Small intestine (tissue), 7 donors: ENCODE measurements around the gene TPCN2. TPM values are rescaled to one million over a fixed set of nuclear protein-coding genes. Genes with fewer than 3 reads are reported as not detected.

ENCODE experiments used
- DNase-seq, 2 donors: peaks; one replicate each; pipeline versions ENCODE4 v3.0.0 to v3.0.0-alpha.2; 2013
- FAIRE-seq: peaks from 2 replicates; lab custom pipeline; 2012; peaks lifted over from hg19 to GRCh38; lab: Jason Lieb, UNC
- H3K27ac ChIP-seq, 3 donors: one replicate each; pipeline ENCODE4 v1.5.1; 2013; ENCODE audit warnings: low read length in 2 of 3, mild to moderate bottlenecking in 2 of 3, control low read depth in 1 of 3, inconsistent platforms in 1 of 3, low read depth in 1 of 3, moderate library complexity in 1 of 3
- H3K27me3 ChIP-seq, 3 donors: one replicate each; pipeline ENCODE4 v1.6.1; 2013; ENCODE audit warnings: low read length in 3 of 3, inconsistent platforms in 1 of 3; ENCODE audit not compliant: control insufficient read depth in 3 of 3, insufficient read depth in 3 of 3
- H3K36me3 ChIP-seq, 3 donors: one replicate each; pipeline ENCODE4 v1.6.1; 2013; ENCODE audit warnings: low read length in 3 of 3, inconsistent platforms in 1 of 3, low read depth in 1 of 3, mild to moderate bottlenecking in 1 of 3, moderate library complexity in 1 of 3; ENCODE audit not compliant: control insufficient read depth in 3 of 3, insufficient read depth in 2 of 3
- H3K4me1 ChIP-seq, 3 donors: one replicate each; pipeline ENCODE4 v1.6.1; 2013; ENCODE audit warnings: low read length in 2 of 3, inconsistent platforms in 1 of 3, low read depth in 1 of 3, mild to moderate bottlenecking in 1 of 3, moderate library complexity in 1 of 3; ENCODE audit not compliant: control insufficient read depth in 3 of 3, insufficient read depth in 2 of 3
- H3K4me3 ChIP-seq, 3 donors: one replicate each; pipeline ENCODE4 v1.5.1; 2013; ENCODE audit warnings: low read length in 3 of 3, control low read depth in 1 of 3, inconsistent platforms in 1 of 3, low read depth in 1 of 3, mild to moderate bottlenecking in 1 of 3, moderate library complexity in 1 of 3
- H3K9me3 ChIP-seq, 2 donors: one replicate each; pipeline ENCODE4 v1.6.1; 2013; ENCODE audit warnings: low read depth in 1 of 2, low read length in 1 of 2; ENCODE audit not compliant: control insufficient read depth in 2 of 2, insufficient read depth in 1 of 2
- WGBS, 3 donors: extraction: QIAGEN DNeasy Blood & Tissue Kit; methylation state at CpG; one replicate each; pipeline ENCODE4 v1.1.7; 2013; 5-methylcytosine and 5-hydroxymethylcytosine counted together
- polyA plus RNA-seq, 4 donors: library from polyadenylated mRNA; stranded (reverse) in 3 of 4; unstranded in 1 of 4; fragments of 200-250 nt in 3 of 4; fragments of 120-200 nt in 1 of 4; gene quantifications; one replicate each; pipeline versions ENCODE4 v1.2.1 to v1.2.3, GENCODE V29; 2013
- donor health status: healthy with polysubstance abuse.
- donor health status: control.
- donor health status: control.
- donor health status: Bipolar disorder and iron deficiency.
- donor health status: healthy.

TPCN2 gene
- polyA plus RNA-seq, 4 donors: 11.1 to 32.8 (median 12.8) TPM

GRCh38 chr11:69093106-69093505, 44.4 kb downstream of the TPCN2 start:
- no peak for FAIRE-seq

GRCh38 chr11:69094111-69094914, 45.6 kb downstream of the TPCN2 start:
- H3K27ac ChIP-seq: no peak overlapping the region
- DNase-seq: no peak
- no peak for FAIRE-seq
- peaks cover 0 to 42% (median 3%) of the 10 kb centered on the region in 3 donors for H3K36me3 ChIP-seq
- peaks cover 0 to 6% of the 10 kb centered on the region in 2 donors for H3K9me3 ChIP-seq
- no peaks in the 10 kb centered on the region for H3K4me1 ChIP-seq
- no peaks in the 10 kb centered on the region for H3K27me3 ChIP-seq
- WGBS, 3 donors: 50 to 63% (median 51%) methylated on average over 13 to 16 of the region's 16 CpGs
- H3K4me3 ChIP-seq: no peak overlapping the region

More at GRCh38 chr11:69093106-69093505, 44.4 kb downstream of the TPCN2 start:
- no peaks in the 10 kb centered on the region for H3K4me1 ChIP-seq
- WGBS, 3 donors: 86 to 88% (median 87%) methylated on average over 10 of the region's 10 CpGs
- no peak for DNase-seq
- peaks cover 0 to 6% of the 10 kb centered on the region in 2 donors for H3K9me3 ChIP-seq
- no peak overlapping the region for H3K4me3 ChIP-seq
- H3K27me3 ChIP-seq: no peaks in the 10 kb centered on the region
- H3K36me3 ChIP-seq: peaks cover 0 to 54% (median 3%) of the 10 kb centered on the region in 3 donors
- no peak overlapping the region for H3K27ac ChIP-seq

GRCh38 chr11:69094915-69095290, 46.2 kb downstream of the TPCN2 start:
- Histone ChIP-seq H3K27me3 (no peaks in the 10 kb centered on the region), H3K36me3 (peaks cover 0 to 36% (median 3%) of the 10 kb centered on the region in 3 donors), H3K4me3 (no peak overlapping the region), H3K4me1 (no peaks in the 10 kb centered on the region), H3K27ac (no peak overlapping the region), H3K9me3 (peaks cover 0 to 6% of the 10 kb centered on the region in 2 donors)
- WGBS, 3 donors: 51 to 74% (median 62%) methylated on average over 10 of the region's 10 CpGs
- FAIRE-seq (no peak), DNase-seq (no peak)

- H3K27ac ChIP-seq: no peak overlapping the region
- no peak for FAIRE-seq
- no peak for DNase-seq
- H3K36me3 ChIP-seq: peaks cover 0 to 32% (median 0%) of the 10 kb centered on the region in 3 donors
- WGBS, 3 donors: 65 to 79% (median 66%) methylated on average over 10 of the region's 10 CpGs
- H3K4me1 ChIP-seq: no peaks in the 10 kb centered on the region
- H3K9me3 ChIP-seq: peaks cover 0 to 6% of the 10 kb centered on the region in 2 donors
- H3K4me3 ChIP-seq: no peak overlapping the region
- no peaks in the 10 kb centered on the region for H3K27me3 ChIP-seq
Measured at GRCh38 chr11:69095300-69095699, 46.6 kb downstream of the TPCN2 start.

- H3K4me3 ChIP-seq: no peak overlapping the region
- 88 to 93% (median 90%) methylated on average over 13 of the region's 13 CpGs for WGBS, 3 donors
- H3K36me3 ChIP-seq: peaks cover 0 to 25% (median 0%) of the 10 kb centered on the region in 3 donors
- FAIRE-seq (no peak), DNase-seq (no peak)
- H3K27ac ChIP-seq: no peak overlapping the region
- H3K4me1 ChIP-seq: peaks cover 0 to 1% (median 0%) of the 10 kb centered on the region in 3 donors
- no peaks in the 10 kb centered on the region for H3K27me3 ChIP-seq
- H3K9me3 ChIP-seq: peaks cover 0 to 5% of the 10 kb centered on the region in 2 donors
Measured at GRCh38 chr11:69096473-69096872, 47.7 kb downstream of the TPCN2 start.

- H3K9me3 ChIP-seq: no peaks in the 10 kb centered on the region
- H3K36me3 ChIP-seq: peaks cover 0 to 19% (median 0%) of the 10 kb centered on the region in 3 donors
- peaks cover 0 to 4% (median 0%) of the 10 kb centered on the region in 3 donors for H3K4me1 ChIP-seq
- H3K27me3 ChIP-seq: no peaks in the 10 kb centered on the region
- 60 to 77% (median 60%) methylated on average over 11 to 16 of the region's 16 CpGs for WGBS, 3 donors
- no peak overlapping the region for H3K27ac ChIP-seq
- DNase-seq (no peak), FAIRE-seq (no peak)
- no peak overlapping the region for H3K4me3 ChIP-seq
Measured at GRCh38 chr11:69097263-69097662, 48.5 kb downstream of the TPCN2 start.

- 27 to 53% (median 33%) methylated on average over 17 of the region's 17 CpGs for WGBS, 3 donors
Measured at GRCh38 chr11:69099180-69099579, 50.4 kb downstream of the TPCN2 start.

GRCh38 chr11:69100454-69101114, 51.9 kb downstream of the TPCN2 start:
- no peaks in the 10 kb centered on the region for H3K9me3 ChIP-seq
- H3K4me1 ChIP-seq: peaks cover 0 to 4% (median 0%) of the 10 kb centered on the region in 3 donors
- H3K27ac ChIP-seq: no peak overlapping the region
- no peak overlapping the region for H3K4me3 ChIP-seq
- DNase-seq (no peak), FAIRE-seq (no peak)
- WGBS, 3 donors: 70 to 81% (median 77%) methylated on average over 12 to 13 of the region's 13 CpGs
- no peaks in the 10 kb centered on the region for H3K27me3 ChIP-seq
- H3K36me3 ChIP-seq: peaks cover 0 to 12% (median 0%) of the 10 kb centered on the region in 3 donors

More at GRCh38 chr11:69099180-69099579, 50.4 kb downstream of the TPCN2 start:
- FAIRE-seq (no peak), DNase-seq (peak in 1 of 2 donors; percentile 30)
- Histone ChIP-seq H3K27me3 (no peaks in the 10 kb centered on the region), H3K9me3 (no peaks in the 10 kb centered on the region), H3K4me3 (no peak overlapping the region), H3K4me1 (peaks cover 0 to 4% (median 0%) of the 10 kb centered on the region in 3 donors), H3K36me3 (peaks cover 0 to 10% (median 0%) of the 10 kb centered on the region in 3 donors), H3K27ac (no peak overlapping the region)
